HepG2 (cell line): Measurements from ENCODE around the gene TRAPPC4. TPM values are rescaled to one million over a fixed set of nuclear protein-coding genes. Genes with fewer than 3 reads are reported as not detected.

ENCODE experiments used
- FOXP1 ChIP-seq, 2 experiments: fragments of 450-650 bp in 1 of 2; IDR thresholded peaks; 2 replicates each; pipeline ENCODE4 v1.6.1; 2017 to 2018; ENCODE audit warnings: antibody characterized with exemption in 1 of 2
- GLI4 ChIP-seq: sonication (generic); formaldehyde crosslinking; IDR thresholded peaks from 2 replicates; pipeline ENCODE4 v1.5.1; 2020; ENCODE audit warnings: missing genetic modification reagents, mild to moderate bottlenecking, moderate library complexity, borderline replicate concordance
- JUN ChIP-seq: sonication (generic); formaldehyde crosslinking; IDR thresholded peaks from 2 replicates; pipeline ENCODE4 v1.4.0; 2020; ENCODE audit warnings: mild to moderate bottlenecking, missing genetic modification reagents
- MED1 ChIP-seq: sonication (generic); formaldehyde crosslinking; IDR thresholded peaks from 2 replicates; pipeline ENCODE4 v1.4.0; 2020; ENCODE audit warnings: missing genetic modification reagents
- MXI1 ChIP-seq: IDR thresholded peaks from 3 replicates; pipeline ENCODE4 v1.6.1; 2012; ENCODE audit warnings: low read depth, low read length, inconsistent platforms, borderline replicate concordance
- NFIB ChIP-seq: sonication (generic); formaldehyde crosslinking; IDR thresholded peaks from 2 replicates; pipeline ENCODE4 v1.9.0; 2021; ENCODE audit warnings: missing genetic modification reagents, mild to moderate bottlenecking, borderline replicate concordance
- PHF20 ChIP-seq: sonication (generic); formaldehyde crosslinking; IDR thresholded peaks from 2 replicates; pipeline ENCODE4 v1.5.0; 2020; ENCODE audit warnings: mild to moderate bottlenecking, missing genetic modification reagents
- PHF21A ChIP-seq: sonication (generic); formaldehyde crosslinking; IDR thresholded peaks from 2 replicates; pipeline ENCODE4 v1.5.0; 2020; ENCODE audit warnings: mild to moderate bottlenecking, missing genetic modification reagents
- RAD21 ChIP-seq: fragments of 450-650 bp; formaldehyde crosslinking; IDR thresholded peaks from 2 replicates; pipeline ENCODE4 v1.5.0; 2020; ENCODE audit warnings: mild to moderate bottlenecking
- SIN3A ChIP-seq: IDR thresholded peaks from 2 replicates; pipeline ENCODE4 v1.6.1; 2011; ENCODE audit warnings: low read depth, mild to moderate bottlenecking, control low read depth, low read length, borderline replicate concordance
- TCF12 ChIP-seq, 2 experiments: fragments of 450-650 bp in 1 of 2; sonication (generic) in 1 of 2; formaldehyde crosslinking in 1 of 2; IDR thresholded peaks; 2 replicates each; pipeline versions ENCODE4 v1.6.1 to v1.8.0; 2017 to 2022; ENCODE audit warnings: antibody characterized with exemption in 1 of 2, mild to moderate bottlenecking in 1 of 2, missing genetic modification reagents in 1 of 2, moderate library complexity in 1 of 2
- ZFP62 ChIP-seq: sonication (generic); formaldehyde crosslinking; IDR thresholded peaks from 2 replicates; pipeline ENCODE4 v1.4.0; 2020; ENCODE audit warnings: missing genetic modification reagents
- ZNF160 ChIP-seq: sonication (generic); formaldehyde crosslinking; IDR thresholded peaks from 2 replicates; pipeline ENCODE4 v1.8.0; 2022; ENCODE audit warnings: mild to moderate bottlenecking, inconsistent platforms, missing genetic modification reagents
- ZNF557 ChIP-seq: sonication (generic); formaldehyde crosslinking; IDR thresholded peaks from 2 replicates; pipeline ENCODE4 v1.4.0; 2020; ENCODE audit warnings: missing genetic modification reagents
- ZNF558 ChIP-seq: sonication (generic); formaldehyde crosslinking; IDR thresholded peaks from 2 replicates; pipeline ENCODE4 v1.9.0; 2022; ENCODE audit warnings: mild to moderate bottlenecking, missing genetic modification reagents, borderline replicate concordance
- ZNF570 ChIP-seq: sonication (generic); formaldehyde crosslinking; IDR thresholded peaks from 2 replicates; pipeline ENCODE4 v1.4.0; 2020; ENCODE audit warnings: mild to moderate bottlenecking, missing genetic modification reagents, borderline replicate concordance
- ZNF572 ChIP-seq: sonication (generic); formaldehyde crosslinking; IDR thresholded peaks from 2 replicates; pipeline ENCODE4 v1.5.1; 2020; ENCODE audit warnings: mild to moderate bottlenecking, missing genetic modification reagents
- polyA plus RNA-seq, 8 experiments: library from polyadenylated mRNA; depleted of rRNA in 3 of 8; stranded (reverse) in 7 of 8; unstranded in 1 of 8; fragments of >200 nt; fragmentation: Illumina TruSeq in 4 of 8; extraction: Trizol in 4 of 8; gene quantifications; 2 replicates each; pipeline versions ENCODE4 v1.2.1 to v1.2.3, GENCODE V29; 2011 to 2016; ENCODE audit warnings: low read depth in 4 of 8, missing spikeins in 1 of 8, mixed read lengths in 1 of 8; ENCODE audit not compliant: insufficient read depth in 1 of 8
- total RNA-seq, 5 experiments: library from RNA; depleted of rRNA; stranded (reverse); fragments of >200 nt; fragmentation: Illumina TruSeq; extraction: Trizol; gene quantifications; 2 replicates each; pipeline ENCODE4 v1.2.3, GENCODE V29; 2016; ENCODE audit warnings: low read depth in 1 of 5
- TF ChIP-seq, protein P1 (sequence below): sonication (generic); formaldehyde crosslinking; IDR thresholded peaks from 2 replicates; pipeline ENCODE4 v1.4.0; 2020; ENCODE audit warnings: mild to moderate bottlenecking, low read depth, missing genetic modification reagents
- TF ChIP-seq, protein P2 (sequence below): sonication (generic); formaldehyde crosslinking; IDR thresholded peaks from 2 replicates; pipeline ENCODE4 v1.4.0; 2020; ENCODE audit warnings: missing genetic modification reagents
- TF ChIP-seq, protein P3 (sequence below): sonication (generic); formaldehyde crosslinking; IDR thresholded peaks from 2 replicates; pipeline ENCODE4 v1.5.0; 2020; ENCODE audit warnings: missing genetic modification reagents, mild to moderate bottlenecking, borderline replicate concordance
- TF ChIP-seq, protein P4 (sequence below): sonication (generic); formaldehyde crosslinking; IDR thresholded peaks from 2 replicates; pipeline ENCODE4 v1.8.0; 2022; ENCODE audit warnings: mild to moderate bottlenecking, missing genetic modification reagents; ENCODE audit not compliant: insufficient replicate concordance
- TF ChIP-seq, protein P5 (sequence below): sonication (generic); formaldehyde crosslinking; IDR thresholded peaks from 2 replicates; pipeline ENCODE4 v1.9.0; 2021; ENCODE audit warnings: missing genetic modification reagents, borderline replicate concordance

TRAPPC4 gene
- total and polyA plus RNA-seq, 2 of the 13 experiments (the other 11 are each of a cell fraction or from before 2014, with no cell fraction given), result 97.4 to 140 TPM

DNA sequence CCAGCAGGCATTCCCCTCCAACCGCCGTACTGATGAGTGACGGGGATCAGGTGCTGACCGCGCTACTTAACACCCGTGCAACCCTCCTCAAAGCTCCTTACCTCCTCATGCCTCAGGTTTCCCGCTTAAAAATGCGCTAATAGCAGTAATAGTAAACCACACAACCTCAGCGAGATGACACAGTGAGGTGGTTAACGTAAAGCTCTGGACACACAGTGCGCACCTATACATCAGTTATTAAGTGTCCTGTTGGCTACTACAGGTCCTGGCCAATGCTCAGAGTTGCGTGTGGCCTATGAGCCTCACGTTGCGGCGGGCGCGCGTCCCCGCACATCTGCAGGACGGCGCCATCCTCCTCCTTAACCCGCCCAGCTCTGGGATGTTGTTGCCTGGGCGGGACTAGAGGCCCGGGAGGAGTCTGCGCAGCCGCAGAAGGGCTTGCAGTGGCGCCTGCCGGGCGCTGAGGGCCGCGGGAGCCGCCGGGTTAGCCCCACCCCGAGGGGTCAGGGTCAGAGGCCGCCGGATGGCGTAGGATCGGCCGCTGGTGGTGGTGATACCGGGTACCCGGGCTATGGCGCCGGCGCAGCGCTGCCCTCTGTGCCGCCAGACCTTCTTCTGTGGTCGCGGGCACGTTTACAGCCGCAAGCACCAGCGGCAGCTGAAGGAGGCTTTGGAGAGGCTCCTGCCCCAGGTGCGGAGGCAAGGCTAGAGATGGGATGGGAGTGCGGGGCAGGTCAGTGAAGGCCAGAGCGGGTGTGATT, 20.8 kb upstream of the TRAPPC4 start, which contains the start of gene CENATAC (continued):
- TF ChIP-seq, protein P1, sequence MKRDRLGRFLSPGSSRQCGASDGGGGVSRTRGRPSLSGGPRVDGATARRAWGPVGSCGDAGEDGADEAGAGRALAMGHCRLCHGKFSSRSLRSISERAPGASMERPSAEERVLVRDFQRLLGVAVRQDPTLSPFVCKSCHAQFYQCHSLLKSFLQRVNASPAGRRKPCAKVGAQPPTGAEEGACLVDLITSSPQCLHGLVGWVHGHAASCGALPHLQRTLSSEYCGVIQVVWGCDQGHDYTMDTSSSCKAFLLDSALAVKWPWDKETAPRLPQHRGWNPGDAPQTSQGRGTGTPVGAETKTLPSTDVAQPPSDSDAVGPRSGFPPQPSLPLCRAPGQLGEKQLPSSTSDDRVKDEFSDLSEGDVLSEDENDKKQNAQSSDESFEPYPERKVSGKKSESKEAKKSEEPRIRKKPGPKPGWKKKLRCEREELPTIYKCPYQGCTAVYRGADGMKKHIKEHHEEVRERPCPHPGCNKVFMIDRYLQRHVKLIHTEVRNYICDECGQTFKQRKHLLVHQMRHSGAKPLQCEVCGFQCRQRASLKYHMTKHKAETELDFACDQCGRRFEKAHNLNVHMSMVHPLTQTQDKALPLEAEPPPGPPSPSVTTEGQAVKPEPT (CRISPR knock-in tag), result no peak; the same call in 1 of the 2 replicates
- no peak for TF ChIP-seq ZNF557
- no peak for TF ChIP-seq FOXP1 (IDR thresholded peaks at IDR 0.05)
- no peak for TF ChIP-seq FOXP1 (CRISPR knock-in tag; IDR thresholded peaks at IDR 0.05)
- peak; percentile 41; the same call in 1 of the 2 replicates for TF ChIP-seq PHF21A (CRISPR knock-in tag)
- TF ChIP-seq ZNF570 (CRISPR knock-in tag), result no peak
- TF ChIP-seq ZFP62, result no peak
- TF ChIP-seq ZNF160 (CRISPR knock-in tag), result peak; percentile 73; the same call in 1 of the 2 replicates
- peak; percentile 56 for TF ChIP-seq MED1 (CRISPR knock-in tag)
- TF ChIP-seq, protein P2, sequence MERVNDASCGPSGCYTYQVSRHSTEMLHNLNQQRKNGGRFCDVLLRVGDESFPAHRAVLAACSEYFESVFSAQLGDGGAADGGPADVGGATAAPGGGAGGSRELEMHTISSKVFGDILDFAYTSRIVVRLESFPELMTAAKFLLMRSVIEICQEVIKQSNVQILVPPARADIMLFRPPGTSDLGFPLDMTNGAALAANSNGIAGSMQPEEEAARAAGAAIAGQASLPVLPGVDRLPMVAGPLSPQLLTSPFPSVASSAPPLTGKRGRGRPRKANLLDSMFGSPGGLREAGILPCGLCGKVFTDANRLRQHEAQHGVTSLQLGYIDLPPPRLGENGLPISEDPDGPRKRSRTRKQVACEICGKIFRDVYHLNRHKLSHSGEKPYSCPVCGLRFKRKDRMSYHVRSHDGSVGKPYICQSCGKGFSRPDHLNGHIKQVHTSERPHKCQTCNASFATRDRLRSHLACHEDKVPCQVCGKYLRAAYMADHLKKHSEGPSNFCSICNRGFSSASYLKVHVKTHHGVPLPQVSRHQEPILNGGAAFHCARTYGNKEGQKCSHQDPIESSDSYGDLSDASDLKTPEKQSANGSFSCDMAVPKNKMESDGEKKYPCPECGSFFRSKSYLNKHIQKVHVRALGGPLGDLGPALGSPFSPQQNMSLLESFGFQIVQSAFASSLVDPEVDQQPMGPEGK (CRISPR knock-in tag), result peak; percentile 51; the same call in 1 of the 2 replicates
- no peak for TF ChIP-seq RAD21
- peak; percentile 51 for TF ChIP-seq ZNF558
- peak; percentile 57; the same call in 1 of the 3 replicates for TF ChIP-seq MXI1
- peak; percentile 83; the same call in 1 of the 2 replicates for TF ChIP-seq SIN3A
- no peak for TF ChIP-seq JUN (CRISPR knock-in tag)
- no peak for TF ChIP-seq ZNF572 (CRISPR knock-in tag)
- 0 out of 2 replicates have a peak, but pooled peaks have one; percentile 28 for TF ChIP-seq GLI4 (CRISPR knock-in tag)
- TF ChIP-seq PHF20 (CRISPR knock-in tag), result peak; percentile 80
- TF ChIP-seq, protein P3, sequence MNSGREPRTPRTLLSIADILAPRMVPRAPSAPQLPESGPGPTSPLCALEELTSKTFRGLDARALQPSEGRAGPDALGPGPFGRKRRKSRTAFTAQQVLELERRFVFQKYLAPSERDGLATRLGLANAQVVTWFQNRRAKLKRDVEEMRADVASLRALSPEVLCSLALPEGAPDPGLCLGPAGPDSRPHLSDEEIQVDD (CRISPR knock-in tag), result no peak
- no peak for TF ChIP-seq TCF12 (IDR thresholded peaks at IDR 0.05)
- no peak for TF ChIP-seq TCF12 (CRISPR knock-in tag; IDR thresholded peaks at IDR 0.05)
- TF ChIP-seq, protein P4, sequence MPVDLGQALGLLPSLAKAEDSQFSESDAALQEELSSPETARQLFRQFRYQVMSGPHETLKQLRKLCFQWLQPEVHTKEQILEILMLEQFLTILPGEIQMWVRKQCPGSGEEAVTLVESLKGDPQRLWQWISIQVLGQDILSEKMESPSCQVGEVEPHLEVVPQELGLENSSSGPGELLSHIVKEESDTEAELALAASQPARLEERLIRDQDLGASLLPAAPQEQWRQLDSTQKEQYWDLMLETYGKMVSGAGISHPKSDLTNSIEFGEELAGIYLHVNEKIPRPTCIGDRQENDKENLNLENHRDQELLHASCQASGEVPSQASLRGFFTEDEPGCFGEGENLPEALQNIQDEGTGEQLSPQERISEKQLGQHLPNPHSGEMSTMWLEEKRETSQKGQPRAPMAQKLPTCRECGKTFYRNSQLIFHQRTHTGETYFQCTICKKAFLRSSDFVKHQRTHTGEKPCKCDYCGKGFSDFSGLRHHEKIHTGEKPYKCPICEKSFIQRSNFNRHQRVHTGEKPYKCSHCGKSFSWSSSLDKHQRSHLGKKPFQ (CRISPR knock-in tag), result peak; percentile 86
- TF ChIP-seq, protein P5, sequence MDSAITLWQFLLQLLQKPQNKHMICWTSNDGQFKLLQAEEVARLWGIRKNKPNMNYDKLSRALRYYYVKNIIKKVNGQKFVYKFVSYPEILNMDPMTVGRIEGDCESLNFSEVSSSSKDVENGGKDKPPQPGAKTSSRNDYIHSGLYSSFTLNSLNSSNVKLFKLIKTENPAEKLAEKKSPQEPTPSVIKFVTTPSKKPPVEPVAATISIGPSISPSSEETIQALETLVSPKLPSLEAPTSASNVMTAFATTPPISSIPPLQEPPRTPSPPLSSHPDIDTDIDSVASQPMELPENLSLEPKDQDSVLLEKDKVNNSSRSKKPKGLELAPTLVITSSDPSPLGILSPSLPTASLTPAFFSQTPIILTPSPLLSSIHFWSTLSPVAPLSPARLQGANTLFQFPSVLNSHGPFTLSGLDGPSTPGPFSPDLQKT (CRISPR knock-in tag), result no peak
- no peak for TF ChIP-seq NFIB
